A549 (cell line): ENCODE data around the gene CHN1. TPM values are rescaled to one million over a fixed set of nuclear protein-coding genes. Genes with fewer than 3 reads are reported as not detected.

ENCODE experiments used
- ATAC-seq, 2 experiments: fragments of 200-7000 bp in 1 of 2; fragments of >200 bp in 1 of 2; cut with Nextera tagmentation in 1 of 2; cut with Tn5 transposase in 1 of 2; 3 replicates each; pipeline versions ENCODE4 v1.8.0 to v1.9.1; 2018 to 2020; ENCODE audit warnings: mild to moderate bottlenecking in 1 of 2, moderate library complexity in 1 of 2
- CTCF ChIA-PET: fragments of 300-600 bp; sonication (Branson Sonifier 250); formaldehyde crosslinking; extraction: SDS; loops from one replicate; lab custom pipeline; 2021; ENCODE audit warnings: antibody characterized with exemption, inconsistent platforms; lab: Yijun Ruan, JAX
- POLR2A ChIA-PET: fragments of 350-600 bp; formaldehyde crosslinking; extraction: SDS; loops from one replicate; lab custom pipeline; 2021; ENCODE audit warnings: antibody characterized with exemption, inconsistent platforms; lab: Yijun Ruan, JAX
- DNase-seq, 2 experiments: peaks; one replicate each; pipeline versions ENCODE4 v3.0.0 to v3.0.0-alpha.2; 2011 to 2016; ENCODE audit warnings: low read depth in 1 of 2, low spot score in 1 of 2
- FAIRE-seq: peaks from 2 replicates; lab custom pipeline; 2011; peaks lifted over from hg19 to GRCh38; lab: Jason Lieb, UNC
- H3K27ac ChIP-seq, 2 experiments: fragments of >200 bp; sonication (Bioruptor Twin); formaldehyde crosslinking; 3 replicates each; pipeline ENCODE4 v1.5.1; 2016 to 2017
- H3K4me1 ChIP-seq: fragments of >200 bp; sonication (Bioruptor Twin); formaldehyde crosslinking; 3 replicates; pipeline ENCODE4 v1.6.1; 2016
- H3K4me2 ChIP-seq: fragments of >200 bp; sonication (Bioruptor Twin); formaldehyde crosslinking; 3 replicates; pipeline ENCODE4 v1.6.1; 2016
- H3K4me3 ChIP-seq: fragments of >200 bp; sonication (Bioruptor Twin); formaldehyde crosslinking; 3 replicates; pipeline ENCODE4 v1.5.1; 2016
- H3K9me3 ChIP-seq: fragments of >200 bp; sonication (Bioruptor Twin); formaldehyde crosslinking; 3 replicates; pipeline ENCODE4 v1.6.1; 2016
- ATOH8 ChIP-seq: fragments of 250-450 bp; sonication (Bioruptor Pico); IDR thresholded peaks from 2 replicates; pipeline ENCODE4 v1.5.0; 2020; ENCODE audit warnings: low read depth, mild to moderate bottlenecking, moderate library complexity
- BCL3 ChIP-seq: fragments of >200 bp; sonication (Bioruptor Twin); formaldehyde crosslinking; IDR thresholded peaks from 3 replicates; pipeline ENCODE4 v1.6.1; 2016
- CBX8 ChIP-seq: fragments of 200-600 bp; sonication (generic); IDR thresholded peaks from 2 replicates; pipeline ENCODE4 v1.6.1; 2016
- CHD4 ChIP-seq: fragments of 200-600 bp; sonication (generic); IDR thresholded peaks from 2 replicates; pipeline ENCODE4 v1.6.1; 2016; ENCODE audit warnings: antibody characterized with exemption, mild to moderate bottlenecking, borderline replicate concordance
- EHF ChIP-seq: fragments of 250-450 bp; sonication (Bioruptor Pico); IDR thresholded peaks from 2 replicates; pipeline ENCODE4 v1.5.0; 2020; ENCODE audit warnings: mild to moderate bottlenecking
- EHMT2 ChIP-seq: fragments of 200-600 bp; sonication (generic); IDR thresholded peaks from 2 replicates; pipeline ENCODE4 v1.6.1; 2016; ENCODE audit warnings: antibody characterized with exemption, low read depth, mild to moderate bottlenecking, moderate library complexity
- EP300 ChIP-seq, 2 experiments: fragments of >200 bp; sonication (Bioruptor Twin); formaldehyde crosslinking; IDR thresholded peaks; 2 replicates in 1 of 2; 3 replicates in 1 of 2; pipeline ENCODE4 v1.6.1; 2016 to 2017
- FOXS1 ChIP-seq: fragments of 250-450 bp; sonication (Bioruptor Pico); IDR thresholded peaks from 2 replicates; pipeline ENCODE4 v1.5.0; 2020; ENCODE audit warnings: mild to moderate bottlenecking, moderate library complexity
- HMGXB4 ChIP-seq: fragments of 250-450 bp; sonication (Bioruptor Pico); IDR thresholded peaks from 2 replicates; pipeline ENCODE4 v1.5.0; 2021; ENCODE audit warnings: mild to moderate bottlenecking, moderate library complexity, borderline replicate concordance
- HOXA7 ChIP-seq: fragments of 250-450 bp; sonication (Bioruptor Pico); IDR thresholded peaks from 2 replicates; pipeline ENCODE4 v1.5.0; 2020; ENCODE audit warnings: mild to moderate bottlenecking, moderate library complexity
- HOXB5 ChIP-seq: fragments of 250-450 bp; sonication (Bioruptor Pico); IDR thresholded peaks from 2 replicates; pipeline ENCODE4 v1.5.0; 2020; ENCODE audit warnings: mild to moderate bottlenecking, moderate library complexity
- KDM1A ChIP-seq: fragments of 200-600 bp; sonication (generic); IDR thresholded peaks from 2 replicates; pipeline ENCODE4 v1.6.1; 2016; ENCODE audit warnings: low read depth, mild to moderate bottlenecking
- KDM5A ChIP-seq: fragments of 200-600 bp; sonication (generic); IDR thresholded peaks from 2 replicates; pipeline ENCODE4 v1.6.1; 2016; ENCODE audit warnings: antibody characterized with exemption, mild to moderate bottlenecking
- MAX ChIP-seq: IDR thresholded peaks from 2 replicates; pipeline ENCODE4 v1.6.1; 2012
- MYC ChIP-seq: IDR thresholded peaks from 2 replicates; pipeline ENCODE4 v1.6.1; 2012; ENCODE audit warnings: mild to moderate bottlenecking, inconsistent platforms, low read length, improper control_type of control experiment, borderline replicate concordance
- NR3C1 ChIP-seq: fragments of >200 bp; sonication (Bioruptor Twin); formaldehyde crosslinking; IDR thresholded peaks from 3 replicates; pipeline ENCODE4 v1.6.1; 2017
- POLR2A ChIP-seq: IDR thresholded peaks from 2 replicates; pipeline ENCODE4 v1.6.1; 2012; ENCODE audit warnings: mild to moderate bottlenecking, low read length
- POLR2AphosphoS2 ChIP-seq: conservative IDR thresholded peaks from 2 replicates; pipeline ENCODE4 v1.6.1; 2012; ENCODE audit warnings: low read length, improper control_type of control experiment, inconsistent platforms
- RAD21 ChIP-seq, 2 experiments: fragments of >200 bp in 1 of 2; sonication (Bioruptor Twin) in 1 of 2; formaldehyde crosslinking in 1 of 2; IDR thresholded peaks in 1 of 2; conservative IDR thresholded peaks in 1 of 2; 2 replicates in 1 of 2; 3 replicates in 1 of 2; pipeline ENCODE4 v1.6.1; 2012 to 2018; ENCODE audit warnings: inconsistent platforms in 1 of 2
- RARB ChIP-seq: fragments of 250-450 bp; sonication (Bioruptor Pico); IDR thresholded peaks from 2 replicates; pipeline ENCODE4 v1.8.0; 2021; ENCODE audit warnings: mild to moderate bottlenecking, moderate library complexity
- SMC3 ChIP-seq: fragments of >200 bp; sonication (Bioruptor Twin); formaldehyde crosslinking; IDR thresholded peaks from 3 replicates; pipeline ENCODE4 v1.6.1; 2018; ENCODE audit warnings: inconsistent platforms
- USF2 ChIP-seq: fragments of 450-650 bp; IDR thresholded peaks from 2 replicates; pipeline ENCODE4 v1.6.1; 2014; ENCODE audit warnings: antibody characterized with exemption
- ZFP36 ChIP-seq: fragments of 450-650 bp; IDR thresholded peaks from 2 replicates; pipeline ENCODE4 v1.6.1; 2014; ENCODE audit warnings: borderline replicate concordance; ENCODE audit not compliant: partially characterized antibody
- ZSCAN20 ChIP-seq: fragments of 250-450 bp; sonication (Bioruptor Pico); IDR thresholded peaks from 2 replicates; pipeline ENCODE4 v1.8.0; 2022; ENCODE audit warnings: mild to moderate bottlenecking, moderate library complexity
- WGBS: methylation state at CpG from one replicate; pipeline ENCODE4 v1.1.6; 2017; ENCODE audit errors: missing lambda C conversion rate; 5-methylcytosine and 5-hydroxymethylcytosine counted together
- polyA plus RNA-seq, 4 experiments: library from polyadenylated mRNA; depleted of rRNA in 3 of 4; stranded (reverse); fragments of >200 nt; fragmentation: RNase III in 1 of 4; extraction: RNeasy Plus Mini Kit Qiagen cat#74134 plus additional on column Dnase treatment in 1 of 4; gene quantifications; 2 replicates in 3 of 4; 3 replicates in 1 of 4; pipeline ENCODE4 v1.2.3, GENCODE V29; 2011 to 2017
- TF ChIP-seq, protein P1 (sequence below): fragments of 200-600 bp; sonication (generic); IDR thresholded peaks from 2 replicates; pipeline ENCODE4 v1.6.1; 2016; ENCODE audit warnings: antibody characterized with exemption, mild to moderate bottlenecking, moderate library complexity

The CHN1 gene
- polyA plus RNA-seq, 2 of the 4 experiments (the other 2 are of a cell fraction): 20.9 to 46.6 TPM

DNA sequence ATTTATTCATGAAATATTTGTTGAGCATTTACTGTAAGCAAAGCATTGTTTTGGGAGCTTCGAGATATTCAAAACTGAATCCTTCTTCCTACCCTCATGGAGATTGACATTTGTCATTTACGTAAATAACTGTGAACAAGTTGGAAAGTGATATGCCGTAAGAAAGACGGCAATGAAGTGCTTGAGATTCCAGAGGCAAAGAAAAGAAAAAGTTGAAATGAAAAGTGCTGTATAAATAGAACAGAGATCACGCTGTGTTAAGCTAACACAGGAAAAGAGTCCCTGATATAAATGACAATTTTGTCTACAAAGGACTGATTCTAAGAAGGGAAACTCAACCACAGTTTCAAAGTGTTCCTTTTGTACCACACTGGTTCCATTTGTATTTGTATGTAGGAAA lies 242.7 kb downstream of the CHN1 start:
- ATAC-seq (no peak), DNase-seq (no peak), FAIRE-seq (no peak)
- ChIA-PET POLR2A (no interaction called here), CTCF (interaction anchor here (0.5 to 7.3 kb wide), 9 partner anchors 8 to 225 kb away, joined by 3 to 68 read pairs (median 8); no protein-coding TSS in a partner anchor)
- no peak overlapping the region for H3K27ac ChIP-seq
- TF ChIP-seq EP300 (IDR thresholded peaks at IDR 0.05): no peak
- TF ChIP-seq SMC3: no peak
- TF ChIP-seq CBX8: no peak
- TF ChIP-seq MYC: no peak
- TF ChIP-seq POLR2A: no peak
- TF ChIP-seq HOXB5 (CRISPR knock-in tag): no peak
- no peak for TF ChIP-seq RAD21 (conservative IDR thresholded peaks at IDR 0.05 in 1 of 2, IDR thresholded peaks at IDR 0.05 in 1 of 2)
- TF ChIP-seq RARB: no peak
- TF ChIP-seq CHD4: no peak
- WGBS: 83% methylated on average over 5 of the region's 5 CpGs
- no peak overlapping the region for H3K4me3 ChIP-seq
- H3K4me1 ChIP-seq: peaks cover 10% of the 10 kb centered on the region; the same call in 1 of the 3 replicates
- H3K9me3 ChIP-seq: no peaks in the 10 kb centered on the region
- no peak overlapping the region for H3K4me2 ChIP-seq

- FAIRE-seq: no peak
- ChIA-PET CTCF (interaction anchor here (0.6 to 7.3 kb wide), 4 partner anchors 10 to 62 kb away, joined by 3 to 68 read pairs (median 14); no protein-coding TSS in a partner anchor), POLR2A (no interaction called here)
- ATAC-seq: no peak
- H3K27ac ChIP-seq: no peak overlapping the region
- peaks cover 10% of the 10 kb centered on the region; the same call in 1 of the 3 replicates for H3K4me1 ChIP-seq
- no peak overlapping the region for H3K4me3 ChIP-seq
- no peaks in the 10 kb centered on the region for H3K9me3 ChIP-seq
- H3K4me2 ChIP-seq: no peak overlapping the region
- DNase-seq: no peak
- no peak for TF ChIP-seq EHF (CRISPR knock-in tag)
- no peak for TF ChIP-seq POLR2AphosphoS2
- TF ChIP-seq HOXA7 (CRISPR knock-in tag): no peak
- no peak for TF ChIP-seq RARB
- no peak for TF ChIP-seq ZFP36
- no peak for TF ChIP-seq BCL3
- TF ChIP-seq KDM5A: no peak
- TF ChIP-seq ATOH8 (CRISPR knock-in tag): no peak
- no peak for TF ChIP-seq EHMT2
- no peak for TF ChIP-seq FOXS1
- TF ChIP-seq NR3C1: no peak
- no peak for TF ChIP-seq CHD4
- TF ChIP-seq ZSCAN20 (CRISPR knock-in tag): no peak
- no peak for TF ChIP-seq HMGXB4 (CRISPR knock-in tag)
- TF ChIP-seq SMC3: no peak
- TF ChIP-seq, protein P1, sequence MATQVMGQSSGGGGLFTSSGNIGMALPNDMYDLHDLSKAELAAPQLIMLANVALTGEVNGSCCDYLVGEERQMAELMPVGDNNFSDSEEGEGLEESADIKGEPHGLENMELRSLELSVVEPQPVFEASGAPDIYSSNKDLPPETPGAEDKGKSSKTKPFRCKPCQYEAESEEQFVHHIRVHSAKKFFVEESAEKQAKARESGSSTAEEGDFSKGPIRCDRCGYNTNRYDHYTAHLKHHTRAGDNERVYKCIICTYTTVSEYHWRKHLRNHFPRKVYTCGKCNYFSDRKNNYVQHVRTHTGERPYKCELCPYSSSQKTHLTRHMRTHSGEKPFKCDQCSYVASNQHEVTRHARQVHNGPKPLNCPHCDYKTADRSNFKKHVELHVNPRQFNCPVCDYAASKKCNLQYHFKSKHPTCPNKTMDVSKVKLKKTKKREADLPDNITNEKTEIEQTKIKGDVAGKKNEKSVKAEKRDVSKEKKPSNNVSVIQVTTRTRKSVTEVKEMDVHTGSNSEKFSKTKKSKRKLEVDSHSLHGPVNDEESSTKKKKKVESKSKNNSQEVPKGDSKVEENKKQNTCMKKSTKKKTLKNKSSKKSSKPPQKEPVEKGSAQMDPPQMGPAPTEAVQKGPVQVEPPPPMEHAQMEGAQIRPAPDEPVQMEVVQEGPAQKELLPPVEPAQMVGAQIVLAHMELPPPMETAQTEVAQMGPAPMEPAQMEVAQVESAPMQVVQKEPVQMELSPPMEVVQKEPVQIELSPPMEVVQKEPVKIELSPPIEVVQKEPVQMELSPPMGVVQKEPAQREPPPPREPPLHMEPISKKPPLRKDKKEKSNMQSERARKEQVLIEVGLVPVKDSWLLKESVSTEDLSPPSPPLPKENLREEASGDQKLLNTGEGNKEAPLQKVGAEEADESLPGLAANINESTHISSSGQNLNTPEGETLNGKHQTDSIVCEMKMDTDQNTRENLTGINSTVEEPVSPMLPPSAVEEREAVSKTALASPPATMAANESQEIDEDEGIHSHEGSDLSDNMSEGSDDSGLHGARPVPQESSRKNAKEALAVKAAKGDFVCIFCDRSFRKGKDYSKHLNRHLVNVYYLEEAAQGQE: no peak
- TF ChIP-seq KDM1A: no peak
- no peak for TF ChIP-seq MAX
- no peak for TF ChIP-seq USF2
These were observed 243.3 kb downstream of the CHN1 start for GRCh38 chr2:174761837-174762236.
